Neural progenitor cell (in vitro differentiated cells): ENCODE data around the gene TBC1D1. TPM values are rescaled to one million over a fixed set of nuclear protein-coding genes. Genes with fewer than 3 reads are reported as not detected.
A peak's percentile ranks its signal among the peaks of the same experiment; 100 is the strongest.

Experiments used
- DNase-seq: peaks from one replicate; pipeline ENCODE4 v3.0.0-alpha.2; 2016; ENCODE audit warnings: low spot score
- H2AFZ ChIP-seq: fragments of 200-600 bp; sonication (generic); replicated peaks from 2 replicates; pipeline ENCODE4 v1.6.1; 2016; ENCODE audit warnings: antibody characterized with exemption
- H3F3A ChIP-seq: fragments of 200-600 bp; sonication (generic); 2 replicates; pipeline ENCODE4 v1.6.1; 2016; ENCODE audit warnings: antibody characterized with exemption, low read depth
- H3K27ac ChIP-seq: fragments of 200-600 bp; sonication (generic); 2 replicates; pipeline ENCODE4 v1.5.1; 2016; ENCODE audit warnings: mild to moderate bottlenecking
- H3K27me3 ChIP-seq: fragments of 200-600 bp; sonication (generic); 2 replicates; pipeline ENCODE4 v1.6.1; 2016; ENCODE audit warnings: mild to moderate bottlenecking, moderate library complexity
- H3K36me3 ChIP-seq: fragments of 200-600 bp; sonication (generic); 2 replicates; pipeline ENCODE4 v1.5.1; 2016
- H3K4me1 ChIP-seq: fragments of 200-600 bp; sonication (generic); 2 replicates; pipeline ENCODE4 v1.6.1; 2016; ENCODE audit warnings: mixed run types
- H3K4me2 ChIP-seq: fragments of 200-600 bp; sonication (generic); 2 replicates; pipeline ENCODE4 v1.6.1; 2016
- H3K4me3 ChIP-seq: fragments of 200-600 bp; sonication (generic); 2 replicates; pipeline ENCODE4 v1.5.1; 2016
- H3K79me2 ChIP-seq: fragments of 200-600 bp; sonication (generic); 2 replicates; pipeline ENCODE4 v1.6.1; 2016; ENCODE audit warnings: low read depth
- H3K9ac ChIP-seq: fragments of 200-600 bp; sonication (generic); 2 replicates; pipeline ENCODE4 v1.6.1; 2016
- H3K9me3 ChIP-seq: fragments of 200-600 bp; sonication (generic); 2 replicates; pipeline ENCODE4 v1.5.1; 2016; ENCODE audit warnings: low read depth
- H4K20me1 ChIP-seq: fragments of 200-600 bp; sonication (generic); 2 replicates; pipeline ENCODE4 v1.6.1; 2016; ENCODE audit warnings: low read depth
- H3K27ac Mint-ChIP-seq: 3 replicates; pipeline ENCODE4 v1.8.0; 2021; ENCODE audit warnings: mixed read lengths
- H3K27me3 Mint-ChIP-seq: 2 replicates; pipeline ENCODE4 v1.8.0; 2022; ENCODE audit warnings: low read depth, mild to moderate bottlenecking, inconsistent platforms, moderate library complexity, mixed read lengths; ENCODE audit not compliant: insufficient read depth
- H3K36me3 Mint-ChIP-seq: 3 replicates; pipeline ENCODE4 v1.8.0; 2021; ENCODE audit warnings: mixed read lengths
- H3K4me1 Mint-ChIP-seq: 3 replicates; pipeline ENCODE4 v1.8.0; 2021; ENCODE audit warnings: mixed read lengths
- H3K4me3 Mint-ChIP-seq: 3 replicates; pipeline ENCODE4 v1.8.0; 2021; ENCODE audit warnings: mild to moderate bottlenecking, moderate library complexity, mixed read lengths
- H3K9me3 Mint-ChIP-seq: 3 replicates; pipeline ENCODE4 v1.8.0; 2020; ENCODE audit warnings: mixed read lengths
- CTCF ChIP-seq: fragments of 200-600 bp; sonication (generic); IDR thresholded peaks from 2 replicates; pipeline ENCODE4 v1.5.1; 2017; ENCODE audit warnings: antibody characterized with exemption, mild to moderate bottlenecking
- EZH2 ChIP-seq: fragments of 200-600 bp; sonication (generic); IDR thresholded peaks from 2 replicates; pipeline ENCODE4 v1.6.1; 2017; ENCODE audit warnings: antibody characterized with exemption, mild to moderate bottlenecking, moderate library complexity
- EZH2phosphoT487 ChIP-seq: fragments of 200-600 bp; sonication (generic); IDR thresholded peaks from 2 replicates; pipeline ENCODE4 v1.6.1; 2017; ENCODE audit warnings: antibody characterized with exemption
- total RNA-seq: library from RNA; depleted of rRNA; stranded (reverse); fragments of >200 nt; gene quantifications from 2 replicates; pipeline ENCODE4 v1.2.3, GENCODE V29; 2015; ENCODE audit warnings: low replicate concordance

Gene TBC1D1
- total RNA-seq, 1 donor from 2014 or later = 208 TPM

DNA sequence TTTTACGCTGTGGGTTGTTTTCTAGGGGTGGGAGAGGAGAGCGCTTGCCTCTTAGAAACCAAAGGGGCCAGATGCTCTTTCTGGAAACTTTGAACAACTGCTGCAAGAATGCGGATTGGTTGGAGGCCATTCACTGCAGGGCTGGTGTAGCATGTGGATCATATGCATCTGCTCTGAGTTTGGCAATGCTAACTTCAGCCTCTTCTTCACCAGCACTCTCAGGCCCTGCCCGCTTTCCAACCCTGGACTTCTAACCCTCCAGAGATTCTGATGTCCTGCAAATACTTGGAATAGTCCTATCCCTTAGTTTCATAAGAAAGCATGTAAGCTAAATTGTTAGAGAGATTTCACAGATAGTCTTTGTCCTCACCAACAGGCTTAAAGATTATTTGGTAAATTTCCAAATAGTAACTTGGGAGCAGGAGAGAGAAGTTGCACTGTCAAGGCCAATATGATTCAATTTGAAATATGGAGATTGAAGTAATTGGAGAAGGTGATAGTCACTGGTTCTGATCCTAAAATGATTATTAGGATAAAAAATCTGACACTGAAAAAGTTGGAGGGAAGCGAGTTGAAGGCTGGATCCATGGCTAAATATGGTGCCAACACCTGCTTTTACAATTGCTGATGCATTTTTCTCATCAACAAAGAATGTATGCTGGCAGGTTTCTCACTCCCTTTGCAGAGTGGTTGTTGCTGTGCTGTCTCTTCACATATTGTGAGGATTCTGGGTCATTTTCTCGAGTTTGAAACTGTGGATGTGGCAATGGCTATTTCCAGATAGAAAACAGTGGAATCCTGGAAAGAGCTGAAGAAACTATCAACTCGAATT, 279.7 kb downstream of the TBC1D1 start:
- Mint-ChIP-seq H3K27me3 (peaks cover 3% of the 10 kb centered on the region), H3K9me3 (peaks cover 2% of the 10 kb centered on the region), H3K4me3 (no peak overlapping the region), H3K36me3 (no peaks in the 10 kb centered on the region), H3K4me1 (peaks cover 3% of the 10 kb centered on the region), H3K27ac (no peak overlapping the region)
- H3K36me3 ChIP-seq = no peaks in the 10 kb centered on the region
- H2AFZ ChIP-seq = no peak overlapping the region
- H3K27me3 ChIP-seq = no peaks in the 10 kb centered on the region
- H3K4me3 ChIP-seq = no peak overlapping the region
- TF ChIP-seq EZH2phosphoT487 (no peak), EZH2 (no peak), CTCF (no peak)
- no peaks in the 10 kb centered on the region for H3K79me2 ChIP-seq
- H3K4me1 ChIP-seq = no peaks in the 10 kb centered on the region
- H3K4me2 ChIP-seq = no peak overlapping the region
- H3K9me3 ChIP-seq = no peaks in the 10 kb centered on the region
- no peak for DNase-seq
- H3K27ac ChIP-seq = no peak overlapping the region
- H3F3A ChIP-seq = no peaks in the 10 kb centered on the region
- no peak overlapping the region for H3K9ac ChIP-seq
- H4K20me1 ChIP-seq = no peaks in the 10 kb centered on the region

GRCh38 chr4:38172078-38172477, 281.2 kb downstream of the TBC1D1 start:
- Histone ChIP-seq H3K9me3 (no peaks in the 10 kb centered on the region), H3K9ac (no peak overlapping the region), H3K79me2 (no peaks in the 10 kb centered on the region), H3K4me1 (no peaks in the 10 kb centered on the region), H3K27ac (no peak overlapping the region), H3K4me2 (no peak overlapping the region), H3F3A (no peaks in the 10 kb centered on the region), H3K27me3 (no peaks in the 10 kb centered on the region), H4K20me1 (no peaks in the 10 kb centered on the region), H3K4me3 (no peak overlapping the region), H2AFZ (no peak overlapping the region), H3K36me3 (no peaks in the 10 kb centered on the region)
- no peak overlapping the region for H3K4me3 Mint-ChIP-seq
- peaks cover 3% of the 10 kb centered on the region for H3K4me1 Mint-ChIP-seq
- TF ChIP-seq CTCF (no peak), EZH2 (no peak), EZH2phosphoT487 (no peak)
- peaks cover 2% of the 10 kb centered on the region for H3K27me3 Mint-ChIP-seq
- H3K36me3 Mint-ChIP-seq = no peaks in the 10 kb centered on the region
- H3K27ac Mint-ChIP-seq = peak overlapping the region; percentile 59
- DNase-seq = no peak
- H3K9me3 Mint-ChIP-seq = no peaks in the 10 kb centered on the region

GRCh38 chr4:38173935-38174518, 283.1 kb downstream of the TBC1D1 start:
- H3K9me3 Mint-ChIP-seq = no peaks in the 10 kb centered on the region
- Histone ChIP-seq H3K27ac (no peak overlapping the region), H4K20me1 (no peaks in the 10 kb centered on the region), H3F3A (no peaks in the 10 kb centered on the region), H3K36me3 (no peaks in the 10 kb centered on the region), H3K9me3 (no peaks in the 10 kb centered on the region), H3K79me2 (no peaks in the 10 kb centered on the region), H2AFZ (no peak overlapping the region), H3K9ac (no peak overlapping the region), H3K27me3 (no peaks in the 10 kb centered on the region), H3K4me2 (no peak overlapping the region), H3K4me3 (no peak overlapping the region), H3K4me1 (no peaks in the 10 kb centered on the region)
- DNase-seq = no peak
- TF ChIP-seq EZH2 = no peak
- no peak for TF ChIP-seq EZH2phosphoT487
- TF ChIP-seq CTCF = no peak
- H3K4me3 Mint-ChIP-seq = no peak overlapping the region
- peaks cover 2% of the 10 kb centered on the region for H3K27me3 Mint-ChIP-seq
- no peaks in the 10 kb centered on the region for H3K36me3 Mint-ChIP-seq
- H3K4me1 Mint-ChIP-seq = peaks cover under 1% of the 10 kb centered on the region
- no peak overlapping the region for H3K27ac Mint-ChIP-seq
